DND-41 (cell line): Measurements from ENCODE around the gene ZSWIM6.

ENCODE experiments used
- ATAC-seq: fragments of 200-7000 bp; cut with Tn5 transposase; 3 replicates; pipeline ENCODE4 v1.9.1; 2021; ENCODE audit warnings: low read depth; ENCODE audit not compliant: insufficient read depth
- DNase-seq: peaks from one replicate; pipeline ENCODE4 v3.0.0-alpha.2; 2020
- H2AFZ ChIP-seq: 2 replicates; pipeline ENCODE4 v1.6.0; 2012; ENCODE audit warnings: low read depth, low read length
- H3K27ac ChIP-seq: 2 replicates; pipeline ENCODE4 v1.5.1; 2012; ENCODE audit warnings: low read length, inconsistent platforms
- H3K27me3 ChIP-seq: fragments of 200-600 bp; sonication (generic); 2 replicates; pipeline ENCODE4 v1.6.0; 2012; ENCODE audit warnings: low read length, mild to moderate bottlenecking, inconsistent platforms; ENCODE audit not compliant: insufficient read depth, poor library complexity
- H3K36me3 ChIP-seq: 2 replicates; pipeline ENCODE4 v1.5.1; 2012; ENCODE audit warnings: low read length, inconsistent platforms; ENCODE audit not compliant: insufficient read depth
- H3K4me1 ChIP-seq: 2 replicates; pipeline ENCODE4 v1.5.1; 2012; ENCODE audit warnings: mild to moderate bottlenecking, low read length; ENCODE audit not compliant: insufficient read depth
- H3K4me2 ChIP-seq: 2 replicates; pipeline ENCODE4 v1.6.0; 2012; ENCODE audit warnings: mild to moderate bottlenecking, moderate library complexity, low read length, inconsistent platforms; ENCODE audit not compliant: insufficient read depth
- H3K4me3 ChIP-seq, 2 experiments: fragments of 200-600 bp in 1 of 2; shearing (Covaris generic) in 1 of 2; 2 replicates each; pipeline ENCODE4 v1.5.1; 2012 to 2016; ENCODE audit warnings: inconsistent platforms in 2 of 2, low read length in 2 of 2, mild to moderate bottlenecking in 2 of 2, low read depth in 1 of 2, moderate library complexity in 1 of 2
- H3K79me2 ChIP-seq: 2 replicates; pipeline ENCODE4 v1.6.0; 2012; ENCODE audit warnings: low read length, inconsistent platforms; ENCODE audit not compliant: insufficient read depth
- H3K9ac ChIP-seq: 2 replicates; pipeline ENCODE4 v1.6.0; 2012; ENCODE audit warnings: low read depth, mild to moderate bottlenecking, inconsistent platforms, low read length, moderate library complexity
- H3K9me3 ChIP-seq: 2 replicates; pipeline ENCODE4 v1.5.1; 2012; ENCODE audit warnings: low read length, moderate library complexity, mild to moderate bottlenecking, inconsistent platforms; ENCODE audit not compliant: insufficient read depth, severe bottlenecking
- H4K20me1 ChIP-seq: 2 replicates; pipeline ENCODE4 v1.6.0; 2012; ENCODE audit warnings: low read length; ENCODE audit not compliant: insufficient read depth
- EZH2 ChIP-seq: IDR thresholded peaks from 3 replicates; pipeline ENCODE4 v1.6.1; 2012; ENCODE audit warnings: borderline replicate concordance, low read depth, mild to moderate bottlenecking, moderate library complexity, low read length, inconsistent platforms; ENCODE audit not compliant: severe bottlenecking
- TF ChIP-seq, protein P1 (sequence below): IDR thresholded peaks from 2 replicates; pipeline ENCODE4 v1.5.1; 2012; ENCODE audit warnings: borderline replicate concordance, low read length, moderate library complexity, mild to moderate bottlenecking; ENCODE audit not compliant: poor library complexity, severe bottlenecking; ENCODE audit errors: extremely low read depth

ZSWIM6 gene

DNA sequence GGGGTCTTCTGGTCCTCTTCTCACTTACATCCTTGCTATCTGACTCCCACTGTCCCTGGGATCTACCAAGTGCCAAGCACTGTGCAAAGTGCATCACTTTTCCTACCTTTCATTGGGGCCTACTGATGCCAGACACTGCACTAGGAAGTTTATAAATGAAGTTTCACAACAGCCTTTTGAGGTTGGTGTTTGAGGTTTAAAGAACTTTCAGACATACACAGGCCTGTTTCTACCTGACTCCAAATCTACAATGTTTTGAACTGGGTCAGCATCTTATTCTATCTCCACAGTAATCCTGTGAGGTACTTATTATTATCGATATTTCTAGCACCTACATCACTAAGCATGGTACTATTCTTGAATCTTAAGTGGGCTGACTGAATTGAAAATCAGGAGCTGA, 227.7 kb downstream of the ZSWIM6 start:
- Histone ChIP-seq H4K20me1 (no peaks in the 10 kb centered on the region), H3K27ac (no peak overlapping the region), H3K4me3 (no peak overlapping the region), H3K9me3 (no peaks in the 10 kb centered on the region), H3K36me3 (no peaks in the 10 kb centered on the region), H3K4me1 (no peaks in the 10 kb centered on the region), H3K27me3 (no peaks in the 10 kb centered on the region), H3K9ac (no peak overlapping the region), H3K79me2 (no peaks in the 10 kb centered on the region), H2AFZ (no peak overlapping the region), H3K4me2 (no peak overlapping the region)
- no peak for DNase-seq
- ATAC-seq: no peak
- no peak for TF ChIP-seq EZH2
- TF ChIP-seq, protein P1, sequence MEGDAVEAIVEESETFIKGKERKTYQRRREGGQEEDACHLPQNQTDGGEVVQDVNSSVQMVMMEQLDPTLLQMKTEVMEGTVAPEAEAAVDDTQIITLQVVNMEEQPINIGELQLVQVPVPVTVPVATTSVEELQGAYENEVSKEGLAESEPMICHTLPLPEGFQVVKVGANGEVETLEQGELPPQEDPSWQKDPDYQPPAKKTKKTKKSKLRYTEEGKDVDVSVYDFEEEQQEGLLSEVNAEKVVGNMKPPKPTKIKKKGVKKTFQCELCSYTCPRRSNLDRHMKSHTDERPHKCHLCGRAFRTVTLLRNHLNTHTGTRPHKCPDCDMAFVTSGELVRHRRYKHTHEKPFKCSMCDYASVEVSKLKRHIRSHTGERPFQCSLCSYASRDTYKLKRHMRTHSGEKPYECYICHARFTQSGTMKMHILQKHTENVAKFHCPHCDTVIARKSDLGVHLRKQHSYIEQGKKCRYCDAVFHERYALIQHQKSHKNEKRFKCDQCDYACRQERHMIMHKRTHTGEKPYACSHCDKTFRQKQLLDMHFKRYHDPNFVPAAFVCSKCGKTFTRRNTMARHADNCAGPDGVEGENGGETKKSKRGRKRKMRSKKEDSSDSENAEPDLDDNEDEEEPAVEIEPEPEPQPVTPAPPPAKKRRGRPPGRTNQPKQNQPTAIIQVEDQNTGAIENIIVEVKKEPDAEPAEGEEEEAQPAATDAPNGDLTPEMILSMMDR: no peak

DNA sequence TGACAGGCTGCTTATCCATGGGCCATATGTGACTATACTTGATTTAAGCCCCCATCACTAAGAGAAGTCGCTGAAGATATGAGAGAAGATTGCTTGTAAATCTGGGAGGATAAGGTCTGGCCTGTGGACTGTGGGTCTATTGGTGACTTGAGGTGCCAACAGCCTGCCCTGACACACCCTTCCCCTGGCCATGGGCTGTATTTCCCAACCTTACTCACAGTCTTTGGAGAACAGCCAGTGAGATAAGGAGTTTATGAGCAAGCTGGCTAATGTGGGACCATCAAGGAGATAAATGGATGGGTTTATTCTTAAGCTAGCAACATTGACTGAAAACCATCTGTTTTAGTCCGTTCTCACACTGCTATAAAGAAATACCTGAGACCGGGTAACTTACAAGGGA, 231.3 kb downstream of the ZSWIM6 start:
- ATAC-seq (no peak), DNase-seq (no peak)
- H3K79me2 ChIP-seq: no peaks in the 10 kb centered on the region
- no peak overlapping the region for H3K4me3 ChIP-seq
- H3K27me3 ChIP-seq: no peaks in the 10 kb centered on the region
- no peak overlapping the region for H3K4me2 ChIP-seq
- TF ChIP-seq, protein P1: no peak
- no peak for TF ChIP-seq EZH2
- H3K4me1 ChIP-seq: no peaks in the 10 kb centered on the region
- no peak overlapping the region for H3K27ac ChIP-seq
- no peaks in the 10 kb centered on the region for H4K20me1 ChIP-seq
- no peaks in the 10 kb centered on the region for H3K36me3 ChIP-seq
- H3K9me3 ChIP-seq: no peaks in the 10 kb centered on the region
- H3K9ac ChIP-seq: no peak overlapping the region
- no peak overlapping the region for H2AFZ ChIP-seq

DNA sequence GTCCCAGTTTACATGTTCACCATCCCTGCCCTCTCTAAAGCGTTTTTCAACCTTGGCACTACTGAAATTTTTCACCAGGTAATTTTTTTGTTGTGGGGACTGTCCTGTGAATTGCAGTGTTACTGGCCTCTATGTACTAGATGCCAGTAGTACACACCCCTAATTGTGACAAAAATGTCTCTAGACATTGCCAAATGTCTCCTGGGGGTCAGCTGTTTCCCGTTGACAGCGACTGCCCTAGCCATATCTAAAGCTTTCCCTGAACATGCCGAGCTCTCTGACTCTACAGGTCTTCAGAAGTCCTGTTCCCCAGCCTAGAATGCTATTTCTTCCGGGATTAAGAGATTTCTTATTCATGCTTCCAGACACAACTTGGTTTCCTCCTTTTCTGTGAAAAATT, 235.3 kb downstream of the ZSWIM6 start:
- Histone ChIP-seq H3K9me3 (no peaks in the 10 kb centered on the region), H4K20me1 (no peaks in the 10 kb centered on the region), H3K79me2 (no peaks in the 10 kb centered on the region), H3K4me1 (no peaks in the 10 kb centered on the region), H3K4me3 (no peak overlapping the region), H2AFZ (no peak overlapping the region), H3K36me3 (no peaks in the 10 kb centered on the region), H3K27ac (no peak overlapping the region), H3K4me2 (no peak overlapping the region), H3K27me3 (no peaks in the 10 kb centered on the region), H3K9ac (no peak overlapping the region)
- no peak for TF ChIP-seq EZH2
- TF ChIP-seq, protein P1: no peak
- no peak for DNase-seq
- ATAC-seq: no peak

DNA sequence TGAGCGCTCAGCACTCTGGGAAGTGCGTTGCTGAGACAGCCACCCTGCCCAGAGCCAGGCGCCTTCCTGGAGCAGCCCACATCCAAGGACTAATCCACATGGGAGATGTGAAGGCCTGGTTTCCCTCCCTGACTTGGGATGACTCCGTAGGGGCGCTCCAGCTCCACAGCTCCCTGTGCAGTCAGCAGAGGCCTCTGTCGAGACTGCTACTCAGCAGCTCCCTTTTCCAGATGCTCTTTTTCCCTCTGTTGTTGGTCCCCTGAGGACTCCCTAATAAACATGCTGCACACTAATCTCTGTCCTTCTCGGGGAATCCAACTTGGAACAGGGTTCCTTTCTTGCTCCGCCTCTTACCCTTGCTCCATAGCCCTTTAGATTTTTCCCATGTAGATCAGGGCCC, 237.3 kb downstream of the ZSWIM6 start:
- no peak overlapping the region for H3K4me2 ChIP-seq
- H3K4me1 ChIP-seq: no peaks in the 10 kb centered on the region
- no peak for TF ChIP-seq EZH2
- TF ChIP-seq, protein P1: no peak
- H2AFZ ChIP-seq: no peak overlapping the region
- H3K27me3 ChIP-seq: no peaks in the 10 kb centered on the region
- no peak overlapping the region for H3K9ac ChIP-seq
- no peak overlapping the region for H3K27ac ChIP-seq
- no peak for DNase-seq
- no peak for ATAC-seq
- no peaks in the 10 kb centered on the region for H4K20me1 ChIP-seq
- no peaks in the 10 kb centered on the region for H3K9me3 ChIP-seq
- no peaks in the 10 kb centered on the region for H3K36me3 ChIP-seq
- H3K4me3 ChIP-seq: no peak overlapping the region
- H3K79me2 ChIP-seq: no peaks in the 10 kb centered on the region
